NCI-H345 treated with DMSO at 0.1 percent for 48 hours (cell line): Measurements from ENCODE around the gene NELFE.
"Not testable (repeated sequence)": the region's sequence is repeated elsewhere in the genome, so short reads cannot be mapped to it uniquely, and the experiment has no call there.

ENCODE experiments used
- DNase-seq: peaks from one replicate; lab custom pipeline; 2025; ENCODE audit not compliant: unreplicated experiment; lab: John Stamatoyannopoulos, UW

NELFE gene

GRCh38 chr6:31919624-31920303, 39.0 kb downstream of the NELFE start:
- DNase-seq, result no peak

GRCh38 chr6:31918069-31918720, 40.6 kb downstream of the NELFE start:
- no peak for DNase-seq

- DNase-seq, result no peak
Observed at GRCh38 chr6:31915756-31916155, 43.0 kb downstream of the NELFE start.

GRCh38 chr6:31915351-31915750, 43.4 kb downstream of the NELFE start:
- no peak for DNase-seq

GRCh38 chr6:31911826-31912585, 46.8 kb downstream of the NELFE start:
- no peak for DNase-seq

- not testable (repeated sequence) for DNase-seq
Observed at GRCh38 chr6:31909298-31909697, 49.5 kb downstream of the NELFE start.

- DNase-seq, result no peak
Observed at GRCh38 chr6:31908791-31909190, 50.0 kb downstream of the NELFE start.

- not testable (repeated sequence) for DNase-seq
Observed at GRCh38 chr6:31908255-31908654, 50.5 kb downstream of the NELFE start.

- DNase-seq, result no peak
Observed at GRCh38 chr6:31907158-31907813, 51.5 kb downstream of the NELFE start.

GRCh38 chr6:31906727-31907126, 52.0 kb downstream of the NELFE start:
- DNase-seq, result not testable (repeated sequence)

GRCh38 chr6:31906122-31906521, 52.6 kb downstream of the NELFE start:
- no peak for DNase-seq

- DNase-seq, result no peak
Observed at GRCh38 chr6:31905041-31905440, 53.7 kb downstream of the NELFE start.

GRCh38 chr6:31903957-31904356, 54.8 kb downstream of the NELFE start:
- DNase-seq, result no peak
